Mesothelial cell of epicardium (in vitro differentiated cells): ENCODE data around the gene RAB44. TPM values are rescaled to one million over a fixed set of nuclear protein-coding genes. Genes with fewer than 3 reads are reported as not detected.

Experiments used
- DNase-seq, 2 experiments: peaks; one replicate each; pipeline ENCODE4 v3.0.0; 2021; ENCODE audit warnings: low spot score in 2 of 2; ENCODE audit not compliant: unreplicated experiment in 2 of 2
- H3K27ac Mint-ChIP-seq: 2 replicates; pipeline ENCODE4 v1.8.0; 2021; ENCODE audit warnings: mixed read lengths
- H3K27me3 Mint-ChIP-seq: 2 replicates; pipeline ENCODE4 v1.8.0; 2021; ENCODE audit warnings: low read depth, mixed read lengths
- H3K36me3 Mint-ChIP-seq: 2 replicates; pipeline ENCODE4 v1.8.0; 2021; ENCODE audit warnings: mixed read lengths
- H3K4me1 Mint-ChIP-seq: 2 replicates; pipeline ENCODE4 v1.8.0; 2021; ENCODE audit warnings: mixed read lengths
- H3K4me3 Mint-ChIP-seq: 2 replicates; pipeline ENCODE4 v1.8.0; 2021; ENCODE audit warnings: mild to moderate bottlenecking, moderate library complexity, mixed read lengths
- H3K9me3 Mint-ChIP-seq: 2 replicates; pipeline ENCODE4 v1.8.0; 2021; ENCODE audit warnings: mixed read lengths
- total RNA-seq: library from RNA; stranded (reverse); gene quantifications from 3 replicates; pipeline ENCODE4 v1.2.1, GENCODE V29; 2021
- TF ChIP-seq, protein P1 (sequence below): fragments of 200-600 bp; sonication (generic); IDR thresholded peaks from one replicate; pipeline ENCODE4 v1.5.0; 2021; ENCODE audit warnings: antibody characterized with exemption; ENCODE audit not compliant: unreplicated experiment

The RAB44 gene
- total RNA-seq, 1 donor from 2014 or later: 0.07 TPM

DNA sequence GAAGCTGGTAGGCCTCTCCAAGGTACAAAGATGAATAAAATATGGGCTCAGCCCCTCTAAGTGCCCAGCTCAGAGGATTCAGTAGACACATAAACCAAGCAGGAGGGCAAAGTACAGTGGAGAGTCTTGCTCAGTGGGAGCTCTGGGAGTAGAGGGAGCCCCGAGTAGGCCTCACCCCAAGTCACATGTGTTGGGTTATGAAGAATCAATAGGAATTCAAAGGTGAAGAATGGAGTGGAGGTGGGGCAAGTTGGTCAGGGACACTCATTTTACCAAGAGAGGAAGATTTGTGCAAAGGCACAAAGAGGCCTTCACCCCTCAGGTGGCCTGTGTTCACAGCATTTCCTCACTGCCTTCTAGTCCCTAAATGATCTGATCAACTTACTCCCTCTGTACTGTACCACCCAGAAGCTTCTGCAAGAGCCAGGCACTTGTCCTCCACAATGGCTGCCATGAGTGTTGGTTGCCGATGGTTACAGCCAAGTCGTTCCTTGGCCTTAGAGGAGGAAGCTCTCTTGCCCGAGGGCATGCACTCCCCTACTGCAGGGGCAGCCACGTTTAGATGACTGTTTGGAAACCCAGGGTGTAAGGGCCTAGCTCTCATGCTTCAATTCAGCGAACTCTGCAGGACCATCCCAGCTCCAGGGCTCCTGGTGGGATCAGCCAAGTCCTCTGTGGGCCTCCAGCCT lies 25.8 kb upstream of the RAB44 start:
- Mint-ChIP-seq H3K36me3 (no peaks in the 10 kb centered on the region), H3K27ac (no peak overlapping the region), H3K4me3 (no peak overlapping the region), H3K27me3 (no peaks in the 10 kb centered on the region), H3K9me3 (no peaks in the 10 kb centered on the region), H3K4me1 (peaks cover 29% of the 10 kb centered on the region)
- no peak for DNase-seq
- TF ChIP-seq, protein P1, sequence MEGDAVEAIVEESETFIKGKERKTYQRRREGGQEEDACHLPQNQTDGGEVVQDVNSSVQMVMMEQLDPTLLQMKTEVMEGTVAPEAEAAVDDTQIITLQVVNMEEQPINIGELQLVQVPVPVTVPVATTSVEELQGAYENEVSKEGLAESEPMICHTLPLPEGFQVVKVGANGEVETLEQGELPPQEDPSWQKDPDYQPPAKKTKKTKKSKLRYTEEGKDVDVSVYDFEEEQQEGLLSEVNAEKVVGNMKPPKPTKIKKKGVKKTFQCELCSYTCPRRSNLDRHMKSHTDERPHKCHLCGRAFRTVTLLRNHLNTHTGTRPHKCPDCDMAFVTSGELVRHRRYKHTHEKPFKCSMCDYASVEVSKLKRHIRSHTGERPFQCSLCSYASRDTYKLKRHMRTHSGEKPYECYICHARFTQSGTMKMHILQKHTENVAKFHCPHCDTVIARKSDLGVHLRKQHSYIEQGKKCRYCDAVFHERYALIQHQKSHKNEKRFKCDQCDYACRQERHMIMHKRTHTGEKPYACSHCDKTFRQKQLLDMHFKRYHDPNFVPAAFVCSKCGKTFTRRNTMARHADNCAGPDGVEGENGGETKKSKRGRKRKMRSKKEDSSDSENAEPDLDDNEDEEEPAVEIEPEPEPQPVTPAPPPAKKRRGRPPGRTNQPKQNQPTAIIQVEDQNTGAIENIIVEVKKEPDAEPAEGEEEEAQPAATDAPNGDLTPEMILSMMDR: no peak

DNA sequence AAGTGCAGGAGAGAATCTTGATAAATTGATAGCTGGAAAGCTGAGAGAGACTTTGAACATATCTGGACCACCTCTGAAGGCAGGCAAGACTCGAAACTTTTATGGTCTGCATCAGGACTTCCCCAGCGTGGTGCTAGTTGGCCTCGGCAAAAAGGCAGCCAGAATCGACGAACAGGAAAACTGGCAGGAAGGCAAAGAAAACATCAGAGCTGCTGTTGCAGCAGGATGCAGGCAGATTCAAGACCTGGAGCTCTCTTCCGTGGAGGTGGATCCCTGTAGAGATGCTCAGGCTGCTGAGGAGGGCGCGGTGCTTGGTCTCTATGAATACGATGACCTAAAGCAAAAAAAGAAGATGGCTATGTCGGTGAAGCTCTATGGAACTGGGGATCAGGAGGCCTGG lies 23.7 kb upstream of the RAB44 start:
- no peak overlapping the region for H3K4me3 Mint-ChIP-seq
- TF ChIP-seq, protein P1: no peak
- no peaks in the 10 kb centered on the region for H3K9me3 Mint-ChIP-seq
- DNase-seq: no peak
- H3K27me3 Mint-ChIP-seq: peaks cover 4% of the 10 kb centered on the region
- no peaks in the 10 kb centered on the region for H3K36me3 Mint-ChIP-seq
- peaks cover 41% of the 10 kb centered on the region for H3K4me1 Mint-ChIP-seq
- no peak overlapping the region for H3K27ac Mint-ChIP-seq

DNA sequence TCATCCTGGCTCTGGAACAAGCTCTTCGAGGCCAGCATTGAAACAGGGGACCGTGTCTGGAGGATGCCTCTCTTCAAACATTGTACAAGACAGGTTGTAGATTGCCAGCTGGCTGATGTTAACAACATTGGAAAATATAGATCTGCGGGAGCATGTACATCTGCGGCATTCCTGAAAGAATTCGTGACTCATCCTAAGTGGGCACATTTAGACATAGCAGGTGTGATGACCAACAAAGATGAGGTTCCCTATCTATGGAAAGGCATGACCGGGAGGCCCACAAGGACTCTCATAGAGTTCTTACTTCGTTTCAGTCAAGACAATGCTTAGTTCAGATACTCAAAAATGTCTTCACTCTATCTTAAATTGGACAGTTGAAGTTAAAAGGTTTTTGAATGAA lies 22.7 kb upstream of the RAB44 start:
- DNase-seq: no peak
- Mint-ChIP-seq H3K27ac (no peak overlapping the region), H3K9me3 (no peaks in the 10 kb centered on the region), H3K27me3 (peaks cover 8% of the 10 kb centered on the region), H3K4me3 (no peak overlapping the region), H3K36me3 (no peaks in the 10 kb centered on the region), H3K4me1 (peaks cover 32% of the 10 kb centered on the region)
- TF ChIP-seq, protein P1: no peak

DNA sequence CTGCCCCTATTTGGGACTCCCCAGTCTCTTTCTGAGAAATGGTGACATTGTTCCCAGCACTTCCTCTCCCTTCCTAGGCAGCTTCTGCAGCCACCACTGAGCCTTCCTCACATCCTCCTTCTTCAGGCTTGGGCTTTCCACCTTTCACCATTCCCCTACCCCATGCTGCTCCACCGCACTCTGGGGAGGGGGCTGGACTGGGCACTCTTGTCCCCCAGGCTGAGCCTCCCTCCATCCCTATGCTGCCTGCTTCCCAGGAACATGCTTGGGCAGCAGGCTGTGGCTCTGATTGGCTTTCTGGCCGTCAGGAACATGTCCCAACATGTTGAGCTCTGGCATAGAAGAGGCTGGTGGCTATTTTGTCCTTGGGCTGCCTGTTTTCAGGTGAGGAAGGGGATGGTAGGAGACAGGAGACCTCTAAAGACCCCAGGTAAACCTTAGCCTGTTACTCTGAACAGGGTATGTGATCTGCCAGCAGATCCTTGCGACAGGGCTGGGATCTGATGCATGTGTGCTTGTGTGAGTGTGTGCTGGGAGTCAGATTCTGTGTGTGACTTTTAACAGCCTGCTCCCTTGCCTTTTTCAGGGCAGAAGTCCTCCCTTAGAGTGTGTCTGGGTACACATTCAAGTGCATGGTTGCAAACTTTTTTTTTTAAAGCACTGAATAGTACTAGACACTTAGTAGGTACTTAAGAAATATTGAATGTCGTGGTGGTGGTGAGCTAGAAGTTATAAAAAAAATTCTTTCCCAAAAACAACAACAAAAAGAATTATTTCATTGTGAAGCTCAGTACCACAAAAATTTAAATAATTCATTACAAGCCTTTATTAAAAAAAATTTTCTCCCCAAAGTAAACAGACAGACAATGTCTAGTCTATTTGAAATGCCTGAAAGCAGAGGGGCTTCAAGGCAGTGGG lies 21.2 kb upstream of the RAB44 start:
- H3K4me3 Mint-ChIP-seq: peak overlapping the region; percentile 20
- H3K9me3 Mint-ChIP-seq: no peaks in the 10 kb centered on the region
- peaks cover 39% of the 10 kb centered on the region for H3K4me1 Mint-ChIP-seq
- no peaks in the 10 kb centered on the region for H3K36me3 Mint-ChIP-seq
- TF ChIP-seq, protein P1: no peak
- DNase-seq: no peak
- peak overlapping the region; percentile 89 for H3K27ac Mint-ChIP-seq
- H3K27me3 Mint-ChIP-seq: peaks cover 11% of the 10 kb centered on the region

DNA sequence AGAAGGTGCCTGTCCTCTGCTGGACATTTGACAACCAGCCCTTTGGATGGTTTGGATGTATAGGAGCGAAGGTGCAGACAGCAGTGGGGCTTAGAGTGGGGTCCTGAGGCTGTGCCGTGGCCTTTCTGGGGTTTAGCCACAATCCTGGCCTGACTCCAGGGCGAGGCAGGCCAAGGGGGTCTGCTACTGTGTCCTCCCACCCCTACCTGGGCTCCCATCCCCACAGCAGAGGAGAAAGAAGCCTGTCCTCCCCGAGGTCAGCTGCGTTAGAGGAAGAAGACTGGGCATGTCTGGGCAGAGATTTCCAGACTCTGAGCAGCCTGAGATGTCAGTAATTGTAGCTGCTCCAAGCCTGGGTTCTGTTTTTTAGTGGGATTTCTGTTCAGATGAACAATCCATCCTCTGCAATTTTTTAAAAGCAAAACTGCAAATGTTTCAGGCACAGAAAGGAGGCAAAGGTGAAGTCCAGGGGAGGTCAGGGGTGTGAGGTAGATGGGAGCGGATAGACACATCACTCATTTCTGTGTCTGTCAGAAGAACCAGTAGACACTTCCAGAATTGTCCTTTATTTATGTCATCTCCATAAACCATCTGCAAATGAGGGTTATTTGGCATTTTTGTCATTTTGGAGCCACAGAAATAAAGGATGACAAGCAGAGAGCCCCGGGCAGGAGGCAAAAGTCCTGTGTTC lies 20.4 kb upstream of the RAB44 start:
- peak overlapping the region; percentile 62 for H3K4me3 Mint-ChIP-seq
- peaks cover 39% of the 10 kb centered on the region for H3K4me1 Mint-ChIP-seq
- H3K9me3 Mint-ChIP-seq: no peaks in the 10 kb centered on the region
- no peak for DNase-seq
- TF ChIP-seq, protein P1: no peak
- H3K36me3 Mint-ChIP-seq: no peaks in the 10 kb centered on the region
- H3K27me3 Mint-ChIP-seq: peaks cover 11% of the 10 kb centered on the region
- H3K27ac Mint-ChIP-seq: peak overlapping the region; percentile 89
